ENCODE data around the gene PCK2.
A peak's percentile ranks its signal among the peaks of the same experiment; 100 is the strongest.

PCK2 gene

DNA sequence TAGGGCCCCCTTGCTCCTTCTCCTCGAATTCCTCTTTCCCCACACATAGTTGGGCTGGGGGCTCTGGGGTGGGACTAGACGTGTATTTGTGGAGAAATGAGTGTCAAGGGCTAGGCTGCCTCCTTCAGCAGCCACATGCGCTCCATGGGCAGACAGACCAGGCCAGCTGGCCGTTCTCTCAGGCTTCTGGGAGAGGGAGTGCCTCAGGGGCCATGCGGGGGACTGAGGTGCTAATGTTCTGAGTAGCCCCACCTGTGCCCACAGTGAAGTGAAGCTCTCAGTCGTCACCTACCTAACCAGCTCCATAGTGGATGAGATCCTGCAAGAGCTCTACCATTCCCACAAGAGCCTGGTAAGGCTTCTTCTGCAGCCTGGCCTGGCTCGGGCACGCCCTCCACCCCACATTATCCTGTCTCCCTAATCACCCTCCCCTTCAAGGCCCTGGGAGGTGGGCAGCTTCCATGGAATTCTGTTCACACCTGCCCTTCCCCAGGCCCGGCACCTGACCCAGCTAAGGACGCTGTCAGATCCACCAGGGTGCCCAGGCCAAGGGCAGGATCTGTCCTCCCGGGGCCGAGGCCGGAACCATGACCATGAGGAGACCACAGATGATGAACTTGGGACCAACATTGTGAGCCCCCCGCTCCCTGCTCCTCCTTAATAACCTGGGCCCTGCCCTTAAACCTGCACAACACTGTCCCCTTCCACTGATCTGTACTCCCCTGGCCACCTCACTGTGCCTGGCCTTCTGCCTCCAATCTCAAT is 31.7 kb upstream of the PCK2 start:
- DNase-seq = no peak

DNA sequence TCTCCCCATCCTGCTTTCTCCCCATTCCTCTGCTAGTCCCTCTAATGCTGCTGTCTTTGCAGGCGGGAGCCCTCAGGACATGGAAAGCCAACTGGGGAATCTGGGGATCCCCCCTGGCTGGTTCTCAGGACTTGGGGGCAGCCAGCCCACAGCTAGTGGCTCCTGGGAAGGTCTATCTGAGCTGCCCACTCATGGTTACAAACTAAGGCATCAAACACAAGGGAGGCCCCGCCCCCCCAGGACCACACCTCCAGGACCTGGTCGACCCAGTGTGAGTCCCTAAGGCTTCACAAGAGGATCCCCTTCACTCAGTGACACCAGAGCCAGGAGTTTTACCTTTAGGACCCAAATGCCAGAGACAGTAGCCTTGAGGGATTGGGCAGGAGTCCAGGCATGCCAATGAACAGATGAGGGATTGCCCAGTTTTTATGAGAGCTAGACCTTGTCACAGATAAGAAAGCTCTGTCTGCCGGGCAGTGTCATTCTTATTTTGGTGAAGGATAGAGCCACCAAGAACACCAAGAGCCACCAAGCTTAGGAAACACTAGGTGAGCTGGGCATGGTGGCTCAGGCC is 30.8 kb upstream of the PCK2 start:
- no peak for DNase-seq

DNA sequence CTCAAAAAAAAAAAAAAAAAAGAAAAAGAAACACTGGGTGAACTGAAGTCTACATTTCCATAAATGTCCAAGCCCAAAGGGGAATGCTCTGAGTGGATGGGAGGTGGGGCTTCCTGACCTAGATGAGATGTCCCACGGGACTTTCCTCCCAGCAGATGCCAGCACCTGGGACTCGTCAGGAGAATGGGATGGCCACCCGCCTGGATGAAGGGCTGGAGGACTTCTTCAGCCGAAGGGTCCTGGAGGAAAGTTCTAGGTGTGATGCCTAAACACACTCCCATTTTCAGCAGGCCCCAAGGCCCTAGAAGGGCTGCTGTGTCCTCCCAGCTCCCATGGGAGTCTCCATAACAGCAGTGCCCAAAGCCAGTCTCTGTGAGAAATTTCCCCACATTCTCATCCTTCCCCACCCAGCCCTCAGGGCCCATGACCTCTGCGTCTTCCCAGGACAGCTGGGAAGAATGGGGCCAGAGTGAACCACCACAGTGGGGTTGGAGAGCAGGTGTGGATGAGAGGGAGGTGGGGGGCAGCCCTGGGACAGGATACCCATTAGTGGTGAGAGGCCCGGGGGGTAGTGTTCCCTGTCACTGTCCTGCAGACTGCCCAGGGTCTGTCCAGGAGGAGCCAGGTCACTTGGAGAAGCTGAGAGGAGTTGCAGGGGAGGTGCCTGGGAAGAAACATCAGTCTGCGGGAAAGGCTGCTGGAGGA is 29.9 kb upstream of the PCK2 start:
- DNase-seq = no peak

DNA sequence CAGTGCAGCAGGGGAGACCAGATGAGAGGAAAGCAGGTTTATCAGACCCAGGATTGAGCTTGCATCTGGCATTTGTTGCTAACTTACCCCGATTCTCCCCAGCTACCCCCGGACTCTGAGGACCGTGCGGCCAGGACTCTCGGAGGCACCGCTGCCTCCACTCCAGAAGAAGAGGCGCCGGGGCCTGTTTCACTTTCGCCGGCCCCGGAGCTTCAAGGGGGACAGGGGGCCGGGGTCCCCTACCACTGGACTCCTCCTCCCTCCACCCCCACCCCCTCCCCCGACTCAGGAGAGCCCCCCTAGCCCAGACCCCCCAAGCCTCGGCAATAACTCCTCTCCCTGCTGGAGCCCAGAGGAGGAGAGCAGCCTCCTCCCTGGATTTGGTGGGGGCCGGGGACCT is 29.3 kb upstream of the PCK2 start:
- no peak for DNase-seq

DNA sequence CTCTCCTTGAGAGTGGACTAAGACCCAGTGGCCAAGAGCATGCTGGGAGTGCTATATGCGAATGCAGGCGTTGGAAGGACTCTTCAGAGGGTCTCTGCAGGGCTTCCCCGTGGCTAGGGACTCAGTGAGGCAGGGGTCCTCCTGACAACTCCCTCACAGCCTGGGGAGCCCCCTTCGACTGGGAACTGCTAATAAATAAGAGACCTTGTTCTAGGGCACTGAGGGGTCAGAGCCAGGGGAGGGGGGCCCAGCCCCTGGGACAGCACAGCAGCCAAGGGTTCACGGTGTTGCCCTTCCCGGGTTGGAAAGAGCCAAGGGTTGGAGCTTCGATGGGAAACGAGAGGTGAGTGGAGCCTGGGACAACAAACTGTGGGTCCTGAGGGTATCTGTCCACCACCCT is 28.7 kb upstream of the PCK2 start:
- DNase-seq = no peak

DNA sequence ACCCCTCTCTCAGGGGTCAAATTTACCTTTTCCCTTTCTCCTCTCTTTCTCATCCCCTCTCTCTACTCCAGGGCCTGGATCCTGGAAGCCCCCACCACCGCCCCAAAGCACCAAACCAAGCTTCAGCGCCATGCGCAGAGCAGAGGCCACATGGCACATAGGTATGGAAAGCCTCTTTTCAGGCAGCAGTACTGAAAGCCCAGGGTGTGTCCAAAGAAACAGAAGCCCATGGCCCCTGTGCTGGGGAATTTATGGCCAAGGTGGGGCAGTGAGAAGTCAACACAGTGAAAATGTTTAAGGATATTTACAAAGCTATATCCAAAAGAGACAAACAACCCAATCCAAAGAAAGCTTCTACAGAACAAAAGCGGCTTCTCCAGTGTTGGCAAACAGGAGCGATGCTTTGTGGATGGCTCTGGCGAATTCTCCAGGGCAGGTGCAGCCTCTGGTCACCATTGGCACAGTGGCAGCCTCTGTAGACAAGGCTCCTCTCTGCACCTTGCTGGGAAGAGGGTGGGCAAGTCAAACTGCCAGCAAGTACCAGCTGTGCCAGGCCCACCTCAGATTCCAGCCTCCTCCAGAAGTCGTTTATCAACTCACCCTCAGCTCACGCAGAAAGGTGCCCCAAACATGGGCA is 27.5 kb upstream of the PCK2 start:
- no peak for DNase-seq

DNA sequence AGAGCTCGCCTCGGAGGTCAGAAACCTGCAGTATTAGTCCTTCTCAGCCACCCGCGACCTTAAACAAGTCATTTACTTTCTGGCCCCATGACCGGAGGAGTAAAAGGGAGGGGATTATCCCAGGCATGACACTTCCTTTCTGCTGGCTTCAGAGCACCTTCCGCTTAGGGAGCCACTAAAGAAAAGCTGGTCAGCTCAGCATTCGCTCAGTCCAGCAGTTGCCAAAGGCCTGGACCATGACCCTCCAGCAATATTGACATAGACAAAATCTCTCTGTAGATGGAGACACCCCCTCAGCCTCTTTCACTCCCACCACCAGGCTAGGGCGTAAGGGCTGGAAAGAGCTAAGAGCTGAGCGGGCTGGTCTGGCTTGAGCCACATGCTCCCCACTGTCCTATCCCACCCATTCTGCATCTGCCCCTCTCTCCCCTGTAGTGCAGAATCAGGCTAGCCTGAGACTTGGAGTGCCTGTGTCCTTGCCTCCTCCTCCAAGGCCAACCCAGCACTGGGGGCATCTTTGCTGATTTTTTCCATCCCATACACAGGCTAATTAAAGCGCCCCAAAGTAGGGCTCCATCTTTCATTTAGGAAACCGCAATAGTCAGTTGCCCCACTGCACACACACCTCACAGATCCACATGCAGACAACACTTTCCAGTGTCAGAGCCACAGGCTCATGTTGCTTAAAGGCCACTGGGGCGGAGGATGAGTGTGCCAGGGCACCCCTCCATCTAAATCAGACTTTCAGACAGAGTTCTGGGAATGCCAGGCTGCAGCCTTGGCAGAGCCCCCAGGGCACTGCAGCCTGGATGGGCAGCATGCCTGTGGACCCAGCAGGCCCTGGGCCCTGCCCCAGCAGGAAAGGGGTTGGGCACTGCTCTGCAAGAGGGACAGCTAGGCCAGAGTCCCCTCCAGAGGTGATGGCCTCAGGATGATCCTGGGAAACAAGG is 26.7 kb upstream of the PCK2 start:
- DNase-seq = no peak

DNA sequence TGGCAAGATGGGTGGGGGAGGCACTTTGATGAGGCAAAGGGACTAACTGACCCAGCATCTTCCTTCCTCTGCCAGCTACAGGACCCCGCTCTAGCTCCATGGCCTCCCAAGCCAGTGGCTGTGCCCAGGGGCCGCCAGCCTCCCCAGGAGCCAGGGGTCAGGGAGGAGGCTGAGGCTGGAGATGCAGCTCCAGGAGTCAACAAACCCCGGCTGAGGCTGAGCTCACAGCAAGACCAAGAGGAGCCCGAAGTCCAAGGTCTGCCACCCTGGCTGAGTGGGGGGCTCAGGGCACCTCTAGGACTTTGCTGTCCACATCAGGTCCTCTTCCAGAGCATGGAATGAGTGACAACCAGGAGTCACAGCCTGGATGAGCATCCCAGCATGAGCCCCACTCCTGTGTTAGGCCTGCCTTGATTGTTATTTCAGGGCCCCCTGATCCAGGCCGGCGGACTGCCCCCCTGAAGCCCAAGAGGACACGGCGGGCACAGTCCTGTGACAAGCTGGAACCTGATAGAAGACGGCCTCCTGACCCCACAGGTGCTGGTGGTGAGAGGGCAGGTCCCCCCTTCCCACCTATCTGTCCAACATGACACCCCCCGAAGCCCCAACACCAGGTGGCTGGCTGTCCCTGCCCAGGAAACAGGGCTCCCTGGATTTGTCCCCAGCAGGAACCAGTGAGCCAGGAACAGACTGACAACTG is 25.2 kb upstream of the PCK2 start:
- no peak for DNase-seq

DNA sequence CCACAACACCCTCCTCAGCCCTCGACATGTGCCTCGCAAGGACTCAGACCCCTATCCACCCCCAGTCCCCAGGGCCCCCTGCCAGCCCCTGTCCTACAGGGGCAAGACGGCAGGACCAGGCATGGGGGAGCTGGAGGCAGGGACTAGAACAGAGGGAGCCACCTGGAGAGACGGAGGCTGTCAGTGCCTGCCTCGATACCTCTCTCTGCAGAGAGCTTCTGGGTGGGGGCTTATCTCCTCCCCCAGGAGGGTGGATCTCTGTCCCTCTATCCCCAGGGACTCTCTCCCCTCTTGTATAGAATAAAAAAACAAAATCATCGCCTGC is 24.7 kb upstream of the PCK2 start:
- DNase-seq = no peak

DNA sequence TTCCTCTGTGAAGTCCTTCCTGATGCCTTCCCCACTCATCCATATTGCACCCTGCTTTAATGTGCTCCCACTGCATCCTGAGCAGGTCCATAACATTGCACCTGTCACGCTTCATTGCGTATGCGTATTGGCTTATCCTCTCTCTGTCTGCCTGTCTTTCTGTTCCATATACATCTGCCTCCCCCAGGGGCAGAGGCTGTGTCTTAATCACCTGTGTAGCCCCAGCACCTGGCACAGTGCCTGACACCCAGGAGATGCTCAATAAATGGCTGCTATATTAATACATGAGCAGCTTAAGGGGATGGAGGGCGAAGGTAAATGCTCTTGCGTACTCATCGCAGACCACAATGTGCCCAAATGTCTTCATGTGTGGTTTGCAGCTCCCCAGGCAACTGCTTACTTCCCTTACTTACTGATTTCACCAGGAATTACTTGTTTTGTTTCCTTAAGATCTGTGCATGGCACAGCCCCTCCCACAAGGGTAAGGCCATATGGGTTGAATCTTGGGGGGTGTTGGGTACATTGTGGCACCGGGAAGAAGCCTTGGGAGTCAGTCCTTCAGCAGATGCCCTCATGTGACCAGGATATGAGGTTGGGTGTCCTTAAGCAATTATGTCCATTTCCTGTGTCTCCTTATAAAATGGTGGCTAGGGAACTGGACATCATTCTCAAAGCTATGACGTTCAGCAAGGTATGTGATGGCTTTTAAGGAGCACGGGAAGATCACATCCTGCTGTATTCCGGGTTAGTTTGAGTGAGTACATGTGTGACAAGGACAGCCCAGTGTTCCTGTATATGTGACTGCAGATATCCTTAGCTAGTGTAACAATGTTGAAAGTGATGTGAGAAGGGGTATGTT is 23.6 kb upstream of the PCK2 start:
- no peak for DNase-seq

DNA sequence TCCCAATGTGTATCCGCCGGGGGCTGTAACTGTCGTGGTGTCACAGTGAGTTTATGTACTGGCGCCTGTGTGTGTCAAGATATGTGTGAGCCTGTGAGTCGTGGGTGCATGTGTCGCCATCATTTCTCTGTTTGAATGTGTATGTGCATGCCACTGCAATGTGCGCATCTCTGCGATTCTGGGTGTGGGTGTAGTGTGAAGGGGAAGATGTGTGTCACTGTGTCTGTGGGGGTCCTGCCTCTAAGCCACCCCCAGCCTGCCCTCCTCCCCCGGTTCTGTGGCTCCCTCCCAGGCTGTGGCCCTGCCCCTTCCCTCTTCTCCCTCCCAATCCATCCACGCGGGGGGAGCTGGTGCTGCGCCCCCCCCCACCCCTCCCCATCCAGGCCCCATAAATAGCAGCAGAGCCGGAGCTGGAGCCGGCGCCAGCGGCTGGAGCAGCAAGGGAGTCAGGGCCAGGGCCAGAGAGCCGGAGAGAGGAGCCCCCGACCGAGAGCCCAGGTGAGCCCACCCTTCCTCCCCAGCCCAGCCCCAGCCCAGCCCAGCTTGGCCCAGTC is 22.9 kb upstream of the PCK2 start, which contains the start of gene CPNE6:
CPNE6 (plus strand) TSS at position 419 of the 554 bp plus-strand sequence. CDS start 1,375 bp downstream, outside the sequence.
- peak; percentile 68 for DNase-seq

DNA sequence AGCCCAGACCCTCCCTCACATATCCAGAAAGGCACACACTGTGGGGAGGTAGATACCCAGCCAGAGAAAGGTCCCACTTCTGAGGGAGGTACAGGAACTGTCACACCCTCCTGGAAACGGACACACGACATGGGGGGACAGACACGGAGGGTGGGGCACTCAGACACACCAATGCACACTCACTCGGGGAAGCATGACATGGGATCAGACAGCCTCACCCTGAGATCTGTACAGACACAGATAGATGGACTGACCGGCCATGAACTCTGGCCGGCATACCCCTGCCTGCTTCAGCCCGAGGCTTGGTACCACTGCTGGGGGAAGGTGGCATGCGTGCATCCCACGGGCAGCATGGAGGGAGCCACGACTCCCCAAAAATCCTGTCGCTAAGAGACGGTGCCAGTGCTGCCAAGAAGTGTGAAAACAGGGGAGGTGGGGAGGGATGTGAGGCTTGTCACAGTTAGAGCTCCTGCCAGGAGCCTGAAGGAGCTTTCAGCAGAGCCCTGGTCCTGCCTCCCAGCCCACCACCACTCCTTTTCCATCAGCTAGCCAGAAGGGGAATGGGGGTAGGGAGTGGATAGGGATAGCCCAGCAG is 22.2 kb upstream of the PCK2 start:
- no peak for DNase-seq

DNA sequence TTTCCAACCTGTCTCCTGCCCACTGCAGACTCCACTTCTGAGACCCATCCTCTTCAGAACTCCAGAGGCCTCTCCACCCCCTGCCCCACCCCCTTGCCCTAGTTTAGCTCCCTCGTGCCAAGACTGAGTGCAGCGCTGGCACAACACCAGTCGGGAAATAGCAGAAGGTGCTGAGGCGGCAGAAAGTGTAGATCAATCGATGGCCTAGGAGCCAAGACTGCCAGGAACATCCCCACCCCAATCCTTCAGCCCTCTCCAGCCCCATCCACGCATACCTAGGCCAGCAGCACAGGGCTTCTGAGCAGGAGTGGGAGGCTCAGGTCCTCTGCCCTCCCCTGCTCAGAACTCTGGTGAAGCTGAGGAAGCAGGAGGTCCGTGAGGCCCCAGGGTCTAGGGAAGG is 21.7 kb upstream of the PCK2 start:
- DNase-seq = no peak

DNA sequence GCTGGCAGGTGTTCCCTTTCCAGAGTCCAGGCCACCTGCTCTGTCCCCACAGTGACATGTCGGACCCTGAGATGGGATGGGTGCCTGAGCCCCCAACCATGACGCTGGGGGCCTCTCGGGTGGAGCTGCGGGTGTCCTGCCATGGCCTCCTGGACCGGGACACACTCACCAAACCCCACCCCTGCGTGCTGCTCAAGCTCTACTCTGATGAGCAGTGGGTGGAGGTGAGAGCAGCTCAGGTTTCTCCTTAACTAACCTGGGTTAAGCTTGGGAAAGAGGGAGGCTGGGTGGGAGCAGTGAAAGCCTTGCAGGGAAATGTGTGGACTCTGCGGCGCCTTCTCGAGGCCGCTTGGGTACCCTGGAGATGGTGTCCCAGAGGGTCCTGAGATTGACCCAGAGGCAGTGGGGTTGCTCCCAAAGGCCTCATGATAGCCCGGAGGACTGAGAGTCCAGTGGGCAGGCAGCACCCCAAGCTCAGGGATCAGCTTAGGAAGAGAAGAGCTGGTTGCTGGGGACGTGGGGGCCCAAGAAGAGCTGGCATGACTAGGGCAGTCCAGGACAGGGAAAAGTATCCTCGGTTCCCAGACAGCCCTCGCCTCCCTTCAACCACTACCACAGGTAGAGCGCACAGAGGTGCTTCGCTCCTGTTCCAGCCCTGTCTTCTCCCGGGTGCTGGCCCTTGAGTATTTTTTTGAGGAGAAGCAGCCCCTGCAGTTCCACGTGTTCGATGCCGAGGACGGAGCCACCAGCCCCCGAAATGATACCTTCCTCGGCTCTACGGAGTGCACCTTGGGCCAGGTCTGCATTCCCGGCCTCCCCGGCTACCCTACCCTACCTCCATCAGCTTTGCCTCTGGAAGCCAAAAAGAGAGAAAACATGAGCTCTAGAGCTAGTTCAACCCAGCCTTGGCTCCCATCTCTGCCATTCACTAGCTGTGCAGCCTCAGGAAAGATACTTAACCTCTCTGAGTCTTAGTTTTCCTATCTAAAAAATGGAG is 20.9 kb upstream of the PCK2 start:
- no peak for DNase-seq

DNA sequence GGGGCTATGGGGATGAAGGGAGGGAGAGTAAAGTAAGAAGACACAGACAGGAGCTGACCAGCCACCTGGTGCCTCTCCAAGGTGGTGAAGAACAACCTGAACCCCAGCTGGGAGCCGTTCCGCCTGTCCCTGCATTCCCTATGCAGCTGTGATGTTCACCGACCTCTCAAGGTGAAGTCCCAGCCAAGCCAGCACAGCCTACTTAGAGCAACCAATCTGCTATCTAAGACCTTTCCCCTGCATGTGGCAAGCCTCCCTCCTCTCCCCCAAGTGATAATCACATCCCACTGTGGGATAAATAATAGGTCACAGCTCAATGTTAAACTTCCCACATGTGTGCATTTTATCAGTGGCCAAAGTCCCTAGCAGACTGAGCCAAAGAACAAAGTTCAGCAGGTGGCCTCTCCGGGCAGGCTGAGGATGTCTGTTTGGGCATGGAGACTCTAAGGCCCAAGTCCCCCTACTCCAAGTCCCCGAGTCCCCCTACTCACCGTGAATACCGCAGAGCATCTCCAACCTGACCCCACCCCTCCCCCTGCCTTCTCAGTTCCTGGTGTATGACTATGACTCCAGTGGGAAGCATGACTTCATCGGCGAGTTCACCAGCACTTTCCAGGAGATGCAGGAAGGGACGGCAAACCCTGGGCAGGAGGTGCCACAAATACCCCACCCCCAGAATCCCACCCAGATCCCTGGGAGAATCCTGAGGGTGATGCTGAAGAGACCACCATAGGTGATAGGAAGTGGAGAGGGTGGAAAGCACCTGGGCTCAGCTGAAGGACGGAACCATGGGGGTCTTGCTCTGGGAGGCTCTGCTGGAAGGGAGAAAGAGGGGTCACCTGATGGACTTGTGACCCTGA is 19.3 kb upstream of the PCK2 start:
- DNase-seq = no peak

DNA sequence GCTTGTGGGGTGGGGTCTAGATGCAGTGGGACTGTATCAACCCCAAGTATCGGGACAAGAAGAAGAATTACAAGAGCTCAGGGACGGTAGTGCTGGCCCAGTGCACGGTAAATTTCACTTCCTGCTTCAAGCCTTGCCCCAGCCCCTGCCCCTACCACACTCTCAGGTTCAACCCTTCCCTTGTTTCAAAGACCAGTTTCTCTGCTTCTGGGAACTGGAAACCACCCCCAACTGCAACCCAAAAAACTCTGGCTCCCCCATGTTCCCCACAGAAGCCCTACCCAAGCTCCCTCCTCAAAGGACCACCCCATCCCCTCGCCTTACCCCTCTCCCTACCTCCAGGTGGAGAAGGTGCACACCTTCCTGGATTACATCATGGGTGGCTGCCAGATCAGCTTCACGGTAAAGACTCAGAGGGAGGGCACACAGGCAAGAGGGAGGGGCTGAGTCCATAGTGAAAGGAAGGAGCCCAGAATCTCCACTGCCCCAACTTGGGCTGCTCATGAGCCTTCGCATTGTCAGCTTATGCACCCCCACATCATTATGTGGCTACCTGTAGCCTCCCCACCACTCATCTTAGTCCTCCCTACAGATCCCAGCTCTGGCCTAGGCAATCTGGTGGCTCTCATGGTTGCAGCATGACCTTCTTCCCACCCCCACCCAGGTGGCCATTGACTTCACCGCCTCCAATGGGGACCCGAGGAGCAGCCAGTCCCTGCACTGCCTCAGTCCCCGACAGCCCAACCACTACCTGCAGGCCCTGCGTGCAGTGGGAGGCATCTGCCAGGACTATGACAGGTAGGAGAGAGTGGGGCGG is 18.4 kb upstream of the PCK2 start:
- DNase-seq = no peak

DNA sequence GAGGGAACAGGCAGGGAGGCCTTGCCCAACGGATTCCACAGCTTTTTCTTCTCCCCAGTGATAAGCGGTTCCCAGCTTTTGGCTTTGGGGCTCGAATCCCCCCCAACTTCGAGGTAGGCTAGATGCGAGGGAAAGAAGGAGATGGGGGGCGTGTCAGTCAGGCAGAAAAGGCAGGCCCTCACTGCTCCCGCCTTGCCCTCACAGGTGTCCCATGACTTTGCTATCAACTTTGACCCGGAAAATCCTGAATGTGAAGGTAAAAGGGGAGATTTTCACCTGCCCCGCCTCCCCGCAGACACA is 17.9 kb upstream of the PCK2 start:
- no peak for DNase-seq
